Fibroblast of skin of left quadriceps (primary cell): ENCODE results near the gene FBXW5.
A peak's percentile ranks its signal among the peaks of the same experiment; 100 is the strongest.

Experiments used
- DNase-seq, 2 experiments: peaks; one replicate each; pipeline ENCODE4 v3.0.0-alpha.2; 2013; ENCODE audit warnings: low read depth in 2 of 2

Gene FBXW5

DNA sequence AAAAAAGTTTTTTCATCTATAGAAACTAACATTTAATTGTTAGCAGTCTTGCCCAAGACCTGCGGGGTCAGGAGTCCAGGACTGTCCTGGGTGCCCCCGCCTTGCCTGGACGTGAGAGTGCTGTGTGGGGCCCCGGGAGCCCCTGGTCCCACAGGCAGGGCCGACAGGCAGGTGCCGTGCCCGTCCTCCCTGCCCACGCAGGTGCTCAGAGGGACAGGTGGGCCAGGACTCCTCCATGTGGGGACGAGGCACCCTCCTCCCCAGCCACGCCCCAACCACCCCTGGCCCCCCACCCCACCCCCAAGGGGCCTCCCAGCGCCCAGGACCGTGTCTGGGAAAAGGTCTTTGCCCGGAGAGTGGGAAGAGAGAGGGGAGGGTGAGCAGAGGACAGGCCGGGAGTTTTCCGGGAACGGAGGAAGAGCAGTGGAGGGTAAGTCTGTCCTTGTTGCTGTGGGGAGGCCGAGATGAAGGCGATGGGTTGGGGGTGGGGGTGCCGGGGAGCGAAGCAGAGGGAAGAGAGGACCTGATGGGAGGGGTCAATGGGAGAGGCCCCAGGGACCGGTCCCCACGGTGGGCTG is 4.8 kb upstream of the FBXW5 start:
- no peak for DNase-seq

DNA sequence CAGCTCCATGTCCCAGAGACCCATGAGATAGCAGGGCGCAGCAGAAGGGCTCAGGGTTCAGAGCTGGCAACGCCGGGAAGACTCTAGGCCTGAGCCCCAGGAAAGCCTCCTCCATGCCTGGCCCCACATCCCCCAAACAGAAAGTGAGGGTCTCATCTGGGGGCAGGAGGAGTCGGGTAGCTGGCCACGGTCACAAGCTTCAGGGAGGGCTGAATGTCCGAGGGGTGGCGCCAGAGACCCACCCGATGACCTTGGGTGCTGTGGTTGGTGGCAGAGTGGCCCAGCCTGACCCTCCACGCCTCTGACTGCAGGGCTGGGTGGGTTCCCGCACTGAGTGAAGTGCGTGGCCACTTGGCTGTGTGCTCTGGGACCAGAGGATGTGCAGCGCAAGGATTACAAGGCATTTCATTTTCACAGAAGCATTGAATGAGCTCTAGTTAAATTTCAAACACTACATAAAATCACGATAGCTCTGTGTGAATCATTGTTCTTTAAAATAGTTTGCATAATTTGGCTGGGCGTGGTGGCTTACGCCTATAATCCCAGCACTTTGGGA is 3.5 kb upstream of the FBXW5 start:
- no peak for DNase-seq

DNA sequence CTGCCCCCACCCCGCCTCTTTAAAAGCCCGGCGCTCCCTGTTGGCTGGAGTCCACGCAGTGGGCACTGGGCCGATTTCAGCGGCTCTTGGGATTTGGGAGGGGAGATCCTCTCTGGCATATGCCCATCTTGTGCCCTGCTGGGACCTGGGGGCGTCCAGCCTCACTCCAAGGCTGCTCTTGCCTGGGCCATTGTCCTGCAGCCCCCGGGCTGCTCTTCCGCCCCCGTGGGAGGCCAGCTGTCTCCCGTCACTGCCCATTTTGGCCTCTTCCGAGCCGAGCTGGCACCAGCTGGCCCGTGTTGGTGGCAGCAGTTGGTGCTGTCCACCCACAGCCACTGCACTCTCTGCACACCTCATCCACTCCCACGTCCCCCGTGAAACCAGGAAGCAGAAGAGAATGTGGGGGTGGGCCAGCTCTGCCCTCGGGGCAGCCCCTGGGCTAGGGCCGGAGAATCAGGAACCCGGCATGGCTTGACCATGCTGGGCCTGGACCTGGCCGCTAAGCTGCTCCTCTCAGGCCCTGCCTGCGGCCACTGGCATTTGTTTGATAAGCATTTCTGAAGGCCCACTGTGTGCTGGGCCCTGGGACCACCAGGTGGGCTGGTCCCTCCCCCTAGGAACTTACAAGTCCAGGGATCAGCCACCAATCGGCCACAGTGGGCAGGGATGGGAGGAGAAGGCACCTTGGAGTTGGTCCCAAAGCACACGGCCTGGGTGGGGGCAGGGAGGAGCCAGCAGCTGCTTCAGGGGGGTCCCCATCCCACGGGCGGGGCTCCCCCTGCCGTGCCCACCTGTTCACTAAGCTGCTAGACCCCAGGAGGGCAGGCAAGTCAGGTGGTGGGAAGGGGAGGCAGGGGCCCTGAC is 2.7 kb upstream of the FBXW5 start:
- DNase-seq, result no peak

DNA sequence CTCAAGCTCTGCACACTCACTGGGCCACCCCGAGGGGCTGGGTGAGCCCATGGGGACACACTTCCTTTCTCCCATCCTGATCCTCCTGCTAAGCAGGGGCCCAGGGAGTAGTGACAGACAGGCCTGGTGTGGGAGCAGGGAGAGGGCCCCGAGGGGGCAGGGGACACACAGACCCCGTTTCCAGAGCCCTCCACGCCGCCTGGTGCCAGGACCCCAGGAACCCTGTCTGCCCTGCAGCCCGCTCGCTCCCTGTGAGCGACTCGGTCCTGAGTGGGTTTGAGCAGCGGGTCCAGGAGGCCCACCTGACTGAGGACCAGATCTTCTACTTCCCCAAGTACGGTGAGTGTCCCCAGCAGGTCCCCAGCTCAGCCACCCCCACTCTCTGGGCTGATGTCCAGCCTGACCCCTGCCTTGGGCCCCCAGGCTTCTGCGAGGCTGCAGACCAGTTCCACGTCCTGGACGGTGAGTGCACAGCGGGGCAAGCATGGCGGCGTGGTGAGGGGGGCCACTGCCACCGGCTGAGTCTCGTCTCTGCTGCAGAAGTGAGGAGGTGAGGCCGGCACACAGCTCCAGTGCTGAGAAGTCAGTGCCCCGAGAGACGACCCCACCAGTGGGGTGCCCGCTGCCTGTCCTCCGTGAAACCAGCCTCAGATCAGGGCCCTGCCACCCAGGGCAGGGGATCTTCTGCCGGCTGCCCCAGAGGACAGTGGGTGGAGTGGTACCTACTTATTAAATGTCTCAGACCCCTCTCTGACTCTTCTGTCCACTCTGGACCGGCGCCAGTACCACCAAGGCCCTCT is 1.9 kb upstream of the FBXW5 start:
- DNase-seq, result no peak

DNA sequence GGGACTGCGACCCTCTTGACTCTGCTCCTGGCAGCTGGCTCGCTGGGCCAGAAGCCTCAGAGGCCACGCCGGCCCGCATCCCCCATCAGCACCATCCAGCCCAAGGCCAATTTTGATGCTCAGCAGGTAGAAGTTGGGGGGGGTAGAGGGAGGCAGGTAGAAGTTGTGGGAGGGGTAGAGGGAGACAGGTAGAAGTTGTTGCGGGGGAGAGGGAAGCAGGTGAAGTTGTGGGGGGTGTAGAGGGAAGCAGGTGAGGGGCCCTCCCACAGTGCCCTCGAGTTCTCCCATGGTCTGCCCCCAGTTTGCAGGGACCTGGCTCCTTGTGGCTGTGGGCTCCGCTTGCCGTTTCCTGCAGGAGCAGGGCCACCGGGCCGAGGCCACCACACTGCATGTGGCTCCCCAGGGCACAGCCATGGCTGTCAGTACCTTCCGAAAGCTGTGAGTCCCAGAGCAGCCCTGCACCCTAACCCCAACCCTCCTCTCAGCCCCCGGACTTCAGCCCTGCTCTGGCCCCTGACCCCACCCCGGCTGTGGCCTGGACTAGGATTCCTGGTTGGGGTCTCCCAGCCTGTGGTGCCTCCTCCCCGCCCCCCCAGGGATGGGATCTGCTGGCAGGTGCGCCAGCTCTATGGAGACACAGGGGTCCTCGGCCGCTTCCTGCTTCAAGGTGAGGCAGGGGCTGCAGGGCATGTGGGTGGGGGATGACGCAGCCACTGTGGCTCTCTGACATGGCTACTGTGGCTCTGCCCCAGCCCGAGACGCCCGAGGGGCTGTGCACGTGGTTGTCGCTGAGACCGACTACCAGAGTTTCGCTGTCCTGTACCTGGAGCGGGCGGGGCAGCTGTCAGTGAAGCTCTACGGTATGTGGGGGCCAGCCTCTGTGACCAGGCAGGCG is 1.0 kb upstream of the FBXW5 start:
- no peak for DNase-seq

DNA sequence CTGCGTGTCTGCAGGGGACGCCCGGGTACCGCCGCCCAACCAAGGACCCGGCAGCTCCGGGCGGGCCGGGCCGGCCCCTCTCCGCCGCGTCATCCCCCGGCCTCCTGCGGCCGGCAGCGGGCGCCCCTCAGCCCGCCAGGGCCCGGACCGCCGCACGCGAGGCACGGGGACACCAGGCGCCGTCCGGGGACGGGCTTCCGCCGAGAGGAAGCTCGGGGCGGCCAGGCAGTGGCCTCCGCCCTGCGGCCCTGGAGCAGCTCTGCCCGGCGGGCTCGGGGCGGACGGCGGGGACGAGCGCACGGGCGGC is 373 bp downstream of the FBXW5 start:
- peak in 1 of 2 experiments; percentile 12 for DNase-seq

DNA sequence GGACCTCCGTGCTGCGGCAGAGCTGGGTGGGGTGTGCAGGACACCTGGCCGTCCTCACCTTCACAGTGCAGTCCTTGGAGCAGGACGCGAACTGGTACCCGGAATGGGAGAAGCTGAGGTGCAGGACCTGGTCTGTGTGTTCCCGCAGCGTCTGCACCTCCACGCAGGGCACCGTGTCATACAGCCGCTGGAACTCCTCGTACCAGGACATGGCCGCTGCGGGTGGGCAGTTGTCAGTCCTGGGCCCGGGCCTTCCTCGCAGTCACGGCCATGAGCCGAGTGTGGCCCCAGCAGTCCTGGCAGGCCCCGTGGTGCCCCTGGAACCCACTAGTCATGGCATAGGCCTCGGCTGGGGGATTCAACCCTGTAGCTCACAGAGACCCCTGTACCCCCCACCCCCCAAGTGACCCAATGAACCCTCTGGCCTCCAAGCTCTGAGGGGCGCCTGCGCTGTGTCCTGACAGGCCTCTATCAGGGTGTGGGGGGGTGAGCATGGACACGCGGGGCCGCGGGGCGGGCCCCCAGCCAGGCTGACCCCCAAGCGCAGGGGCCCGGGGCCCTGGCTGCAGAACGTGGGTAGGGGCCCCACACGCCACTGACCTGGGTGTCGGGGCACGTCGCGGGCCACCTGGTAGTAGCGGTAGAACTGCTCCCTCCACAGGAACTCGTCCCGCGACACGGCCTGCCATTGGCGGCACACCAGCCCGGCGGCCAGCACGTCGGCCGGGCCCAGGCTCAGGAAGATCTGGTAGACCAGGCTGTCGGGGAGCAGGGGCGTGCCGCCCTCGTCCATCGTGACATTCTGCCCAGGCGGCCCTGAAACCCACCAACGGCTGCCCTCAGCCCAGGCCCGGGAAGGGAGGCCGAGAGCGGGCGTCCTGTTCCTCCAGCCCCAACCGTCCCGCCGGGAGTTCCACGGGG is 987 bp downstream of the FBXW5 start:
- DNase-seq, result no peak

DNA sequence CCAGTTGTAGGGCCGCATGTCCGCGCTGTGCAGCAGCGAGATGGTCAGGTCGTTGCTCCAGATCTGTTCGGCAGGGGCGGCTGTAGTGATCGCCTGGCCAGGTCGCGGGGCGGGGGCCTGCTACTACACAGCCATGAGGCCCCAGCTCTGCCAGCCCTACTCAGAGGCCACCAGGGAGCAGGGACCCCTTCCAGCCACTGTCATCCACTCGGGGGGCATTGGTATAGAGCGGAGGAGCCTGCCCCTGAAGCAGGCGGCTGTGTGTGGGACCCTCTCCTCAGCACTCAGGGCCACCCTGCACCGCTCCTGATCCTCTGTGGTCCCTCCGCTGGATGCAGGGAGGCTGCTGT is 1.7 kb downstream of the FBXW5 start:
- no peak for DNase-seq

DNA sequence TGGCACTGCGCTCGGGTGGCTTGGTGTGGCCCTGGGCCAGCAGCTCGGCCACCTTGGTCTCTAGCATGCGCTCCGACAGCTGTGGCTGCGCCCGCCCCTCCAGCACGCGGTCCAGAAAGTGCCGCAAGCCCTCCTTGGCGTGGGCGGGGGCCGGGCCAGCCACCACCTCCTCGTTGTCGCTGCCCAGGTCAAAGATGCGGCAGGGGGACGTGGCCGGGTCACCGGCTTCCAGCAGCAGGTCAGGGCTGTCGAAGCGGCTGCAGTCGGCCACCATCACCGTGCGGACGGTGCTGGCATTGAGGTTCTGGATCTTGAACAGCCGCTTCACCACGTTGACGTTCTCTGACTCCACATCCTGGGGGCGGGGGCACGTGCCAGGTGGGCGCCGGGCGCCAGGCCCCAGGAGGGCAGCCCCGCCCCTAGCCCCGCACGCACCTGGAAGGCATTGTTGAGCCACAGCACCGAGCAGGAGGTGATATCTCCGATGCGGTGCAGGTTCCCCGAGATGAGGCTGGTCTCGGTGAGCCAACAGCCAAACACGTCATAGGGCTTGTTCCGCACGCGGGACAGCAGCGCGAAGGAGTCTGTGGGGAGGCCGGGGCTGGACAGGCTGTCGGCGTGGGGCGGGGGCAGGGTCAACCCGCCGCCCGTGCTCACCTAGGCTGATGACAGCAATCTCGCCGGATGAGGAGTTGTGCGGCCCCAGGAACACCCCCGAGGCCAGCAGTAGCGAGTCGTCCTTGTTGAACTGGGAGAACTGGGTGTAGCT is 2.2 kb downstream of the FBXW5 start:
- no peak for DNase-seq

DNA sequence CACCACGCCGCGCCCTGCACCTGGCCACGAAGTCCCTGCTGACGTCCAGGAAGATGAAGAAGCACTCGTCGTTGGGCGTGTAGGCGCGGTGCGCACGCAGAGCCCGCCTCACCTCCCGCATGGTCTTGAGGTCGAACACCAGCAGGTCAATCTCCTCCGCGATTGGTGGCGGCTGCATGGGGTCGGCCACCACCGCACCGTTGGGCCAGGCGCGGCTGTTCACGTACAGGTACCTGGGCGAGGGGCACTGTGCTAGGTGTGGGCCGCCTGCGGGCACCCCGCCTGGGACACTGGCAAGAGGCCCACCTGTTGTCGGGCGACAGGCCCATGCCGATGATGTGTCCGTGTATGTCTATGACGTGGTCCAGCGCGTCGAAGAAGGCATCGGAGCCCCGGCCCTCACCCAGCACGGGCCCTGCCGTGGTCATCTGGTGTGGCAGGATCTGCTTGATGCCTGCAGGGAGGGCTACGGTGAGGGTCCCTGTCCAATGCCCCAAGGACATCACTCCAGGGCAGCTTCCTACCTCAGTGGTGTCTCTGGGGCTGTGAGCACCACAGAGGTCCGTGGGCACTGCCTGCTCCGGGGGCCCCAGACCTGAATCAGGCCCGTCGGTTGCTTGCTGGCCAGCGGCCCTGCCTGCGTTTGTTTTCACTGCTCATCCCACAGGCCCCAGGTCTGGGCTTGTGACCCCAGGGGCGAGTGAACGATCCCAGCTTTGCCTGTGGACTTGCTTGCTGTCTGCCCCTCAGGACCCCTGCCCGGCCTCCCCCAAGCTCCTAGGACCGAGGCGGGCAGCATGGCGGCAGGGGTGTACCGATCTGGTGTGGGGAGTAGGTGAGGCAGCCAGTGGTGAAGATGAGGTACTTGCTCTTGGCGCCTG is 3.1 kb downstream of the FBXW5 start:
- no peak for DNase-seq

DNA sequence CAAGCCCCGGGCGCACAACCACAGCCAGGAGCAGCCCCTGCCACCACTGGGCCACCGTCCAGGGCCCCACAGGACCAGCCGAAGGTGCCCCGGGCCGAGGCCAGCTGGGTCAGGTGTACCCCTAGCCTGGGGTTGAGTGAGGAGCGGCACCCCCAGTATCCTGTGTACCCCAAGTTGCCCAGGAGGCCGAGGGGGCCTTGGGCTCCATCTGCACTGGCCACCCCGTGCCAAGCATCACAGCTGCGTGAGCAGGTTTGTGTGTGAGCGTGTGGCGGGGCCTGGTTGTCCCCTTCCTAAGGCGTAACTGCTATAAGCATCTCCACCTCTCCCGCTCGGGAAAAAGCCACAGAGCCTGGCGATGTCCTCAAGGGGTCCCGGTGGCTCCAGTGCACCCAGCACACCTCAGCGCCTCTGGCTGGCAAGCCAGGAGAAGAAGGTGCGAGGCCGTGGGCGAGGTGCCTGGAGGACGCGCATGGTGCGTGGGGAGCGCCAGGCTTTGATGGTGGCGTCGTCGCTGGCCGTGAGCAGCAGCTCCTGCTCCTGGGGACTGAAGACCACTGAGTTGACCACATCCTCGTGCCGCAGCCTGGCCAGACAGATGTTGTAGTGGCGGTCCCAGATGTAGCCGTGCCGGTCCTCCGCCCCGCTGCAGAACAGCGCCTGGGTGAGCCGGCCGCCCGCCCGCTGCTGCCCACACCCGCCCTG is 3.9 kb downstream of the FBXW5 start:
- DNase-seq, result no peak

DNA sequence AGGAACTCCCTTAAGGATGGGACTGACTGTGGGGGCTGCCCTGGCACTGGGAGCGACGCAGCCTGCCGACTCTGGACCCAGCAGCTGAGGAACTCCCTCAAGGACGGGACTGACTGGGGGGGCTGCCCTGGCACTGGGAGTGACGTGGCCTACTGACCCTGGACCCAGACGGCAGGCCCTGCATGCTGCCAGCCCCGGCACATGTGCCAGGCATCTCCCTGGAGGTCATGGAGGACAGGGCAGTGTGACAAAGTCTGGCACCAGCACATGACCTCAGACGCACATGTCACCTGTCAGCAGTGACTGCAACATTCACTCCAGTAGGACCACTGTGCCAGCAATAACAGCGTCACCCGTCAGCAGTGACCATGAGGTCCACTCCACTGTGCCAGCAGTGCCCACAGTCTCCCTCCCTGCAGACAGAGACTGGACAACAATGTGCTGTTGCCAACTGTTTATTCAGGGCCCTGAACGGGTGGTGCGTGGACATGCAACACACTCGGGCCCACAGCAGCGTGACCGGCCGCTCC is 4.5 kb downstream of the FBXW5 start:
- no peak for DNase-seq

DNA sequence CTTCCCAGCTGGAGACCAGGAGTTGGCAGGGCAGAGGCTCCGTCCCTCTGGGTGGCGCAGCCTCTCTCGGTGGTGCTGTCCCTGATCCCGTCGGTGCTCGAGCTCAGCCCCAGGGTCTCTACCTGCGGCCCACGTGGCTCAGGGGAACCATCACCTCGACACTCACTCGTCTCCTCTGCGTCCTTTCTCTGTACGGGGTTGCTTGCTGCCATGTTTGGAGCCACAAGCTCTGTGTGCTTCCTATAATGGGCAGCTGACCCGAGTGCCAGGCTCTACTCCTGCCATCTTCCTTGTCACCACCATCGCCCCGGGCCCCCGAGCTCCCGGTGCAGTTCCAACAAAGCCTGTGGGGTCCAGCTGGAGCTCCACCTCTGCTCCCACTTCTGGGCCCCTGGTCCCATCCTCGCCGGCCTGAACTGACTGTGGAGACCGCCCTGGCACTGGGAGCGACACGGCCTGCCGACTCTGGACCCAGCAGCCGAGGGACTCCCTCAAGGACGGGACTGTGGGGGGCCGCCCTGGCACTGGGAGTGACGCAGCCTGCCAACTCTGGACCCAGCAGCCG is 5.0 kb downstream of the FBXW5 start:
- no peak for DNase-seq

DNA sequence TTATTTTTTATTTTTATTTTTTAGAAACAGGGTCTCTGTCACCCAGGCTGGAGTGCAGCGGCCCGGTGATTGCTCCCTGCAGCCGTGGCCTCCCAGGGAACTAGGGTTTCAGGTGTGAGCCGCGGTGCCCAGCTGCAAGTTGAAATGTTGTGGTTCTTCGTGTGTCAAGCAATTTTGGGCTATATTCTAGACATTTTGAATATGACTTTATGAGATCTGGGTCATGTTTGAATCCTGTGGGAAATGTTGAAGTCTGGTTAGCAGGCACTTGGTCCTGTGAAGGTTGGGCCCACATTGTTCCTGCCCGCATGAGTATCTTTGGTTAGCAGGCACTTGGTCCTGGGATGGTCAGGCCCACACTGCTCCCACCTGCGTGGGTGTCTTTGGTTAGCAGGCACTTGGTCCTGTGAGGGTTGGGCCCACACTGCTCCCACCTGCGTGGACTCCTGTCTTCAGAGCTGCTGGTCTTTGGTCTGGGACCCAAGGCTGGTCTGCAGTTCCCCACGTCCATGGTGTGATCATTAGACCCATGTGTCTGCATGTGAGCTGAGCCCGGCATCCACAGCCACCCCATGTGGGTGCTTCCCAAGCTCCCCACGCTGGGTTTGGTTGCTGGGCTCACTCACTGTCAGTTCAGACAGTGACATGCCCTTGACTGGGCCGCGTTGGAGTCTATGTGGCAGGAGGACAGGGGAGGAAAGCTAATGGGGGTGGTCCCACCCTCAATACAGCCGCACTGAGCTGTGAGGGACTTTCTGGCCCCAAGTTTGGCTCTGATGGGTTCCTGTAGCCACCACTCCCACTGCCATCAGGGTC is 7.1 kb downstream of the FBXW5 start:
- DNase-seq, result no peak

DNA sequence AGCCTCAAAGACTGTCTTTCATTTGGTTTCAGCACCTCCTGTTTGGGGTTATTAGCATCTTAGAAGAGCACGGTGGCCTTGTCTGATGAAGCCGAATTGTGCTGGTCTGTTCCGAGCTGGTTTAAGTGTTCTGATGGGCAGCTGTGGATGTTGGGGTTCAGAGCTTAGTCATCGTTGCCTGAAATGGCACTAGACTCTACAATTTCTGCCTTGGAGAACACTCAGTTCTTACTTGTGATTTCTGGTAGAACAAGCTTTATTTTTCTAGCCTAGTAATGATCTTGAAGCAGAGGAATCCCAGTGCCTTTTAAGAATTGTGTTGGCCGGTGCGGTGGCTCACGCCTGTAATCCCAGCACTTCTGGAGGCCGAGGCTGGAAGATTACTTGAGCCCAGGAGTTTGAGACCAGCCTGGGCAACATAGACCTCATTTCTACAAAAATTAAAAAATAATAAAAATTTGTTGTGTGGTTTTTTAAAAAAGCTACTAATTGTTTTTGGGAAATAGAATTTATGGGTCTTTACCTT is 7.8 kb downstream of the FBXW5 start:
- no peak for DNase-seq

DNA sequence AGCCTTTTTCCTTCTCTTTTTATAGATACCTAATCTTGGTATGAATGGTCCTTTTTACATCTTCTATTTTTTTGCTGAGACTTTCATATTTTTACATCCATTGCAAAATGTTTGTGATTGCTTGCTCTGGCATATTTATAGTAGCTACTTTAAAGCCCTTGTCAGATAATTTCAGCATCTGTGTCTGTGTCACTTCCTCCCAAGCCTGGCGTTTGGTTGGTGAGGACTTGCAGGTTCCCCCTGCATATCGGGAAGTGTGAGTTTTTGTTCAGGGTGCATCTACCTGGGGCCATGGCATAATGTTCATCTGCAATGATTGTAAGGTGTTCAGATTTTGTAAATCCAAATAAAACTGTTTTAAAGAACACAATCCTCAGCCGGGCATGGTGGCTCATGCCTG is 8.9 kb downstream of the FBXW5 start:
- DNase-seq, result no peak
